Neural progenitor cell (in vitro differentiated cells): ENCODE measurements around the gene C1orf21. TPM values are rescaled to one million over a fixed set of nuclear protein-coding genes. Genes with fewer than 3 reads are reported as not detected.

Experiments used
- DNase-seq: peaks from one replicate; pipeline ENCODE4 v3.0.0-alpha.2; 2016; ENCODE audit warnings: low spot score
- H2AFZ ChIP-seq: fragments of 200-600 bp; sonication (generic); replicated peaks from 2 replicates; pipeline ENCODE4 v1.6.1; 2016; ENCODE audit warnings: antibody characterized with exemption
- H3F3A ChIP-seq: fragments of 200-600 bp; sonication (generic); 2 replicates; pipeline ENCODE4 v1.6.1; 2016; ENCODE audit warnings: antibody characterized with exemption, low read depth
- H3K27ac ChIP-seq: fragments of 200-600 bp; sonication (generic); 2 replicates; pipeline ENCODE4 v1.5.1; 2016; ENCODE audit warnings: mild to moderate bottlenecking
- H3K27me3 ChIP-seq: fragments of 200-600 bp; sonication (generic); 2 replicates; pipeline ENCODE4 v1.6.1; 2016; ENCODE audit warnings: mild to moderate bottlenecking, moderate library complexity
- H3K36me3 ChIP-seq: fragments of 200-600 bp; sonication (generic); 2 replicates; pipeline ENCODE4 v1.5.1; 2016
- H3K4me1 ChIP-seq: fragments of 200-600 bp; sonication (generic); 2 replicates; pipeline ENCODE4 v1.6.1; 2016; ENCODE audit warnings: mixed run types
- H3K4me2 ChIP-seq: fragments of 200-600 bp; sonication (generic); 2 replicates; pipeline ENCODE4 v1.6.1; 2016
- H3K4me3 ChIP-seq: fragments of 200-600 bp; sonication (generic); 2 replicates; pipeline ENCODE4 v1.5.1; 2016
- H3K79me2 ChIP-seq: fragments of 200-600 bp; sonication (generic); 2 replicates; pipeline ENCODE4 v1.6.1; 2016; ENCODE audit warnings: low read depth
- H3K9ac ChIP-seq: fragments of 200-600 bp; sonication (generic); 2 replicates; pipeline ENCODE4 v1.6.1; 2016
- H3K9me3 ChIP-seq: fragments of 200-600 bp; sonication (generic); 2 replicates; pipeline ENCODE4 v1.5.1; 2016; ENCODE audit warnings: low read depth
- H4K20me1 ChIP-seq: fragments of 200-600 bp; sonication (generic); 2 replicates; pipeline ENCODE4 v1.6.1; 2016; ENCODE audit warnings: low read depth
- H3K27ac Mint-ChIP-seq: 3 replicates; pipeline ENCODE4 v1.8.0; 2021; ENCODE audit warnings: mixed read lengths
- H3K27me3 Mint-ChIP-seq: 2 replicates; pipeline ENCODE4 v1.8.0; 2022; ENCODE audit warnings: low read depth, mild to moderate bottlenecking, inconsistent platforms, moderate library complexity, mixed read lengths; ENCODE audit not compliant: insufficient read depth
- H3K36me3 Mint-ChIP-seq: 3 replicates; pipeline ENCODE4 v1.8.0; 2021; ENCODE audit warnings: mixed read lengths
- H3K4me1 Mint-ChIP-seq: 3 replicates; pipeline ENCODE4 v1.8.0; 2021; ENCODE audit warnings: mixed read lengths
- H3K4me3 Mint-ChIP-seq: 3 replicates; pipeline ENCODE4 v1.8.0; 2021; ENCODE audit warnings: mild to moderate bottlenecking, moderate library complexity, mixed read lengths
- H3K9me3 Mint-ChIP-seq: 3 replicates; pipeline ENCODE4 v1.8.0; 2020; ENCODE audit warnings: mixed read lengths
- CTCF ChIP-seq: fragments of 200-600 bp; sonication (generic); IDR thresholded peaks from 2 replicates; pipeline ENCODE4 v1.5.1; 2017; ENCODE audit warnings: antibody characterized with exemption, mild to moderate bottlenecking
- EZH2 ChIP-seq: fragments of 200-600 bp; sonication (generic); IDR thresholded peaks from 2 replicates; pipeline ENCODE4 v1.6.1; 2017; ENCODE audit warnings: antibody characterized with exemption, mild to moderate bottlenecking, moderate library complexity
- EZH2phosphoT487 ChIP-seq: fragments of 200-600 bp; sonication (generic); IDR thresholded peaks from 2 replicates; pipeline ENCODE4 v1.6.1; 2017; ENCODE audit warnings: antibody characterized with exemption
- total RNA-seq: library from RNA; depleted of rRNA; stranded (reverse); fragments of >200 nt; gene quantifications from 2 replicates; pipeline ENCODE4 v1.2.3, GENCODE V29; 2015; ENCODE audit warnings: low replicate concordance

The C1orf21 gene
- total RNA-seq, 1 donor from 2014 or later: 117 TPM

DNA sequence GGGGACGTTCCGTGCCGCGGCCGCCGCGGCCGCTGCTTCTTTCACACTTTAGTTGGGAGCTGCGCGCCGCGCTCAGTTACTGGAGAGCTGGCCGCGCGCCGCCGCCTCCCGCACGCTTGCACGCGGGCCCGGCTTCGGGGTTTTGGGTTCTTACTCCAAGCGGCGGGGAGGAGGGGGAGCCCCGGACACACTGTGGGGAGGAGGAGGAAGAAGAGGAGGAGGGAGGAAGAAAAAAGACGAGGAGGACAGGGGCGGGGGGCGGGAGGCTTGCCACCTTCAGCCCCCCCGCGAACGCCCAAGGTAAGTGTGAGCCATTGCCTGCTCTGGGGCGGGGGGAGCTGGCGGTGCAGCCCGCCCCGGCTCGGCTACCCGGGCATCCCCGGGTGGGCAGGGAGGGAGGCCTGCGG lies 243 bp downstream of the C1orf21 start:
- Histone ChIP-seq H3K9ac (peak overlapping the region; percentile 79), H3F3A (peaks cover 27% of the 10 kb centered on the region), H3K36me3 (no peaks in the 10 kb centered on the region), H4K20me1 (peaks cover 45% of the 10 kb centered on the region), H3K27ac (peak overlapping the region; percentile 96), H3K4me1 (peaks cover 61% of the 10 kb centered on the region), H2AFZ (peak overlapping the region; percentile 51), H3K27me3 (no peaks in the 10 kb centered on the region), H3K9me3 (no peaks in the 10 kb centered on the region), H3K79me2 (peaks cover 60% of the 10 kb centered on the region), H3K4me2 (peak overlapping the region; percentile 91), H3K4me3 (peak overlapping the region; percentile 84)
- Mint-ChIP-seq H3K9me3 (peaks cover 3% of the 10 kb centered on the region), H3K27ac (no peak overlapping the region), H3K36me3 (peaks cover 2% of the 10 kb centered on the region), H3K27me3 (no peaks in the 10 kb centered on the region), H3K4me3 (peak overlapping the region; percentile 91), H3K4me1 (peaks cover 28% of the 10 kb centered on the region)
- TF ChIP-seq EZH2phosphoT487 (no peak), EZH2 (no peak), CTCF (no peak)
- DNase-seq: no peak

- Histone ChIP-seq H3K27me3 (no peaks in the 10 kb centered on the region), H3K36me3 (no peaks in the 10 kb centered on the region), H3K79me2 (peaks cover 66% of the 10 kb centered on the region), H2AFZ (peak overlapping the region; percentile 51), H3K4me3 (peak overlapping the region; percentile 84), H3K27ac (no peak overlapping the region), H3K9ac (peak overlapping the region; percentile 79), H3K4me1 (peaks cover 62% of the 10 kb centered on the region), H3K4me2 (peak overlapping the region; percentile 91), H3F3A (peaks cover 27% of the 10 kb centered on the region), H4K20me1 (peaks cover 51% of the 10 kb centered on the region), H3K9me3 (no peaks in the 10 kb centered on the region)
- H3K36me3 Mint-ChIP-seq: peaks cover 2% of the 10 kb centered on the region
- peak; percentile 60 for DNase-seq
- H3K27ac Mint-ChIP-seq: peak overlapping the region; percentile 16
- peak overlapping the region; percentile 94 for H3K4me3 Mint-ChIP-seq
- H3K4me1 Mint-ChIP-seq: peaks cover 28% of the 10 kb centered on the region
- H3K9me3 Mint-ChIP-seq: peaks cover 3% of the 10 kb centered on the region
- TF ChIP-seq EZH2 (no peak), EZH2phosphoT487 (no peak), CTCF (no peak)
- H3K27me3 Mint-ChIP-seq: no peaks in the 10 kb centered on the region
These were observed 868 bp downstream of the C1orf21 start for GRCh38 chr1:184387476-184388318.

DNA sequence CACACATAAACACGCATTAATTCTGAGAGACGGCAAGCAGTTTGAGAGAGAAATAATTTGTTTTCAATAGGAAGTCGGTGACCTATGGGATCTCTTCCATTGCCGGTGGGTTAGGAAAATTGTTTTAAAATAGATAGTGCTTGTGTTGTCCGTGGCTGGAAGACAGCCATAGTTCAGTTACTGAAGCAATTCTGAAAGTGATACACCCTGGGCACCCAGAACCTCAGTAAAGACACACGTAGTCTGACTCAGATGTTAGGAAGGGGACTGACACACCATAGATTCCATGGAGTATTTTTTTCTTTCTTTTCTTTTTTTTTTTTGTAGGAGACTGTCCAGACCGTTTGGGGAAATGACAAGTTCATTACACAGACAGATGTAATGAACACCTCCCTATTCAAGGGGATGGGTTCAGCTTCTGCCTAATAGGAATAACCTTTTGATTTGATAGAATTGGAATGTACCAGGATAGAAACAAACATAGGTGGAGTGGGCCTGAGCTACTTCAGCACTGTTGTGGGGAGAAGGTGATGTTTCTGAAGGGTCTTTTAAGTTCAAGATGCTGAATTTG lies 1.6 kb downstream of the C1orf21 start:
- Histone ChIP-seq H3K79me2 (peaks cover 73% of the 10 kb centered on the region), H3K9me3 (no peaks in the 10 kb centered on the region), H3K27ac (no peak overlapping the region), H3F3A (peaks cover 27% of the 10 kb centered on the region), H3K4me3 (peak overlapping the region; percentile 84), H3K4me2 (peak overlapping the region; percentile 91), H3K36me3 (no peaks in the 10 kb centered on the region), H3K4me1 (peaks cover 62% of the 10 kb centered on the region), H3K27me3 (no peaks in the 10 kb centered on the region), H4K20me1 (peaks cover 58% of the 10 kb centered on the region), H3K9ac (peak overlapping the region; percentile 79), H2AFZ (no peak overlapping the region)
- Mint-ChIP-seq H3K27ac (no peak overlapping the region), H3K4me1 (peaks cover 28% of the 10 kb centered on the region), H3K27me3 (no peaks in the 10 kb centered on the region), H3K4me3 (peak overlapping the region; percentile 94), H3K9me3 (peaks cover 3% of the 10 kb centered on the region), H3K36me3 (peaks cover 2% of the 10 kb centered on the region)
- no peak for DNase-seq
- no peak for TF ChIP-seq CTCF
- TF ChIP-seq EZH2: no peak
- TF ChIP-seq EZH2phosphoT487: no peak
